Ishikawa (cell line): ENCODE data around the gene ZNF627.

Source experiments
- CEBPB ChIP-seq: IDR thresholded peaks from 2 replicates; pipeline ENCODE4 v1.6.1; 2012
- CREB1 ChIP-seq: IDR thresholded peaks from 2 replicates; pipeline ENCODE4 v1.6.1; 2012; ENCODE audit warnings: low read depth
- EGR1 ChIP-seq: IDR thresholded peaks from 2 replicates; pipeline ENCODE4 v1.6.1; 2012
- EP300 ChIP-seq: IDR thresholded peaks from 2 replicates; pipeline ENCODE4 v1.6.1; 2012; ENCODE audit warnings: borderline replicate concordance
- FOXM1 ChIP-seq: IDR thresholded peaks from 2 replicates; pipeline ENCODE4 v1.6.1; 2012; ENCODE audit warnings: low read depth, borderline replicate concordance
- MAX ChIP-seq: IDR thresholded peaks from 2 replicates; pipeline ENCODE4 v1.6.1; 2012
- NFIC ChIP-seq: IDR thresholded peaks from 2 replicates; pipeline ENCODE4 v1.6.1; 2012
- RAD21 ChIP-seq: IDR thresholded peaks from 2 replicates; pipeline ENCODE4 v1.6.1; 2012; ENCODE audit warnings: low read depth
- REST ChIP-seq: IDR thresholded peaks from 2 replicates; pipeline ENCODE4 v1.6.1; 2012; ENCODE audit warnings: low read depth, mild to moderate bottlenecking
- TAF1 ChIP-seq: IDR thresholded peaks from 2 replicates; pipeline ENCODE4 v1.6.1; 2012; ENCODE audit warnings: low read depth, mild to moderate bottlenecking
- TCF12 ChIP-seq: IDR thresholded peaks from 2 replicates; pipeline ENCODE4 v1.6.1; 2012; ENCODE audit warnings: low read depth
- TEAD4 ChIP-seq: IDR thresholded peaks from 2 replicates; pipeline ENCODE4 v1.6.1; 2012
- YY1 ChIP-seq: IDR thresholded peaks from 2 replicates; pipeline ENCODE4 v1.6.1; 2012; ENCODE audit warnings: low read depth
- ZBTB7A ChIP-seq: IDR thresholded peaks from 2 replicates; pipeline ENCODE4 v1.6.1; 2012; ENCODE audit warnings: low read depth
- TF ChIP-seq, protein P1 (sequence below): IDR thresholded peaks from 2 replicates; pipeline ENCODE4 v1.6.1; 2012

The ZNF627 gene

GRCh38 chr19:11560404-11561051 is 36.8 kb upstream of the ZNF627 start:
- TF ChIP-seq RAD21, result peak; percentile 66
- no peak for TF ChIP-seq CEBPB

DNA sequence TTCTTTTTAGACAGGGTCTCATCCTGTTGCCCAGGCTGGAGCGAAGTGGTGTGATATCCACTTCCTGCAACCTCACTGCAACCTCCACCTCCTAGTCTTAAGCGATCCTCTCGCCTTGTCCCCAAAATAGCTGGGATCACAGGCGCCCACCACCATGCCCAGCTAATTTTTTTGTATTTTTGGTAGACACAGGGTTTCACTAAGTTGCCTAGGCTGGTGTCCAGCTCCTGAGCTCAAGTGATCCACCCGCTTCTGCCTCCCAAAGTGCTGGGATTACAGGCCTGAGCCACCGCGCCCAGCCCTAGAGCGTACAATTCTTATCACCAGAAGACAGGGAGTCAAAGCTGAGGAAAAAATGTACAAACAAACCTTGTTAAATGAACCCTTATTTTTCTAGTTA is 33.8 kb upstream of the ZNF627 start:
- TF ChIP-seq TEAD4, result no peak
- TF ChIP-seq TAF1, result no peak
- TF ChIP-seq EGR1, result no peak
- TF ChIP-seq TCF12, result no peak
- no peak for TF ChIP-seq FOXM1
- TF ChIP-seq CREB1, result no peak

GRCh38 chr19:11566164-11566563 is 31.1 kb upstream of the ZNF627 start:
- TF ChIP-seq REST, result no peak
- TF ChIP-seq ZBTB7A, result no peak
- TF ChIP-seq, protein P1, sequence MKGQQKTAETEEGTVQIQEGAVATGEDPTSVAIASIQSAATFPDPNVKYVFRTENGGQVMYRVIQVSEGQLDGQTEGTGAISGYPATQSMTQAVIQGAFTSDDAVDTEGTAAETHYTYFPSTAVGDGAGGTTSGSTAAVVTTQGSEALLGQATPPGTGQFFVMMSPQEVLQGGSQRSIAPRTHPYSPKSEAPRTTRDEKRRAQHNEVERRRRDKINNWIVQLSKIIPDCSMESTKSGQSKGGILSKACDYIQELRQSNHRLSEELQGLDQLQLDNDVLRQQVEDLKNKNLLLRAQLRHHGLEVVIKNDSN, result no peak
- no peak for TF ChIP-seq EGR1
- no peak for TF ChIP-seq TAF1
- TF ChIP-seq FOXM1, result no peak
- no peak for TF ChIP-seq CEBPB
- TF ChIP-seq TCF12, result no peak
- TF ChIP-seq EP300, result no peak
- no peak for TF ChIP-seq MAX

DNA sequence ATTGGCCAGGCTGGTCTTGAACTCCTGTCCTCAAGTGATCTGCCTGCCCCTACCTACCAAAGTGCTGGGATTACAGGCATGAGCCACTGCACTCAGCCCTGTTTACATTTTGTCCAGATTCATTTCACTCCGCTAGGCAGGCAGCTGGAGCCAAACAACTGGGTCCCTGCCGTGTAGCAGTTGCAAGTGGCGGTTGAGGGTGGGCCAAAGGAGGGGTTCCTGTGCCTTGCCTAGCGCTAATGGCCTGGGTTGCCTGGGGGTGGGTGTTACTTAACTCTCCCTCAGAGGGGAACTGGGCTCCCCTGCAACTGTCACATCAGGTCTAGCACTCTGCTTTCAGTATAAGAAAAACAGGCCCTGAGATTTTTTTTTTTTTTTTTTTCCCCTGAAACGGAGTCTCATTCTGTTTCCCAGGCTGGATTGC is 27.2 kb upstream of the ZNF627 start:
- TF ChIP-seq NFIC (no peak), YY1 (no peak), FOXM1 (no peak), CREB1 (no peak), MAX (no peak), TCF12 (no peak), REST (no peak), TEAD4 (no peak), EP300 (no peak), ZBTB7A (no peak), CEBPB (no peak), TAF1 (no peak), EGR1 (no peak), RAD21 (no peak)
- TF ChIP-seq, protein P1, result no peak

DNA sequence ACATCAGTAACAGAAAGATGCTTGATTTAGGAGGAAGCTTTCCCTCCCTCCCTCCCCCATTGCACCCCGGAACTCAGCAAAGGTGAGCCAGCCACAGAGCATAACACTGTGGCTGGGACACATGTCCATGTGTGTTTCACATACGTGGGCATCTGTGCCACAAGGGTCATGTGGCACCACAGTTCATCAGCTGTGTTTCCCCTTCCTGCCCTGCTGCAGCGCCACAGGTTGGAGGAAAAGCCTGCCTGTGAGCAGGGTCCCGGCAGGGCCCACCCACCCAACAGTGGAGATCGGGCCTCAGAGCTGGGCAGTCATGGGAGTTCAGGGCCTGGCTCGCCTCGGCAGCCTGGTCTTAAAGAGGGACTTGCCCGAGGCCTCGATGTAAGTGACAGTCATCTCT is 22.6 kb upstream of the ZNF627 start:
- TF ChIP-seq YY1, result no peak
- TF ChIP-seq TAF1, result no peak
- no peak for TF ChIP-seq NFIC
- TF ChIP-seq CREB1, result no peak
- TF ChIP-seq EGR1, result no peak
- no peak for TF ChIP-seq TEAD4
- no peak for TF ChIP-seq TCF12
- no peak for TF ChIP-seq EP300
- TF ChIP-seq REST, result no peak
- TF ChIP-seq, protein P1, result no peak
- no peak for TF ChIP-seq CEBPB
- no peak for TF ChIP-seq RAD21
- TF ChIP-seq MAX, result no peak
- no peak for TF ChIP-seq ZBTB7A
- TF ChIP-seq FOXM1, result no peak
